WI38 (cell line): Measurements from ENCODE around the gene FOLR1.
A peak's percentile ranks its signal among the peaks of the same experiment; 100 is the strongest.

ENCODE experiments used
- H3K4me3 ChIP-seq: 2 replicates; pipeline ENCODE4 v1.5.1; 2011; ENCODE audit warnings: low read depth, mild to moderate bottlenecking, control low read depth, low read length
- CTCF ChIP-seq: IDR thresholded peaks from 2 replicates; pipeline ENCODE4 v1.5.1; 2012; ENCODE audit warnings: low read depth, mild to moderate bottlenecking, control low read depth, low read length

FOLR1 gene

GRCh38 chr11:72222907-72223614 is 31.1 kb downstream of the FOLR1 start:
- peak overlapping the region; percentile 97 for H3K4me3 ChIP-seq
- TF ChIP-seq CTCF: 0 out of 2 replicates have a peak, but pooled peaks have one; percentile 5

DNA sequence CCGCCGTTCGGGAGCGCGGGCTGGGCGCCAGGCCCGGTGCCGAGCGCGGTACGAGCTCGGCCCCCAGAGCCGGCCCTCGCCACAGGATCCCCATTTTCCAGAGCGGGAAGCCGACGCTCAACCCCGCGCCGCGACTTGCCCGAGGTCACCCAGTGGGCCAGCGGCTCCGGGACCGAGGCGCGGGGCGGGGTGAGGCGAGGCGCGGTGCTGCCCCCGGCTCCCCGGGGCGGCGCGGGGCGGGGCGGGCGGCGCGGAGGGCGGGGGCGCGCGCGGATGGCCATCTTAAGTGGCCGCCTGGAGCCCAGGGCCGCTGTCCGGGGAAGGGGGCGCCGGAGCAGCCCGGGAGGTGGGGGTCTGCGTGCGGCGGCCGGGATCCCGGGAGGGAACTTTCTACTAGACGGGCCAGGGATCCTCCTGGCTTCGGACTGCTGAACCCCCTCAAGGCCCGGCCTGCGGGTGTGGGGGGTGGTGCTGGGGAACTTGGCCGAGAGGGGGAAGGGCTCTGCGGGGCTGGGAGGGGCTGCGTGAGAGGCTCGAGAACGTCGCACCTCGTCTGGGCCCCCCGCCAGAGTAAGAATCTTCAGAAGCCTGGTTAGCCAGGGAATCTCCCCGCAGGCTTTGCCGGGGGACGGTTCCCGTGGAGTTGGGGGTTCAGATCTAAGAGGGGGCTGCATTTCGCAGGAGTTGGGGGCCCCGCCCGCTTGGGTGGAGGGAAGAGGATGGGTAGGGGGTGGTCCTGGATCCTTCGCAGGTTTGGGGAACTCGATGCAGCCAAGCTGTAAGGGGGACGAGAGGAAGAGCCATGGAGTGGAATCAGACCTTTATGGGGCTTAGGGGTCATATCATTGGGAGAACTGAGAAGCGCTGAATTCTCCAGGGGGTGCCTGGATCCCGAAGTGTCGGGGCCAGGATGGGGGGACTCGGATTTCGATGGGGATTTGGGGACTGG is 31.9 kb downstream of the FOLR1 start:
- H3K4me3 ChIP-seq: peak overlapping the region; percentile 97
- TF ChIP-seq CTCF: no peak

DNA sequence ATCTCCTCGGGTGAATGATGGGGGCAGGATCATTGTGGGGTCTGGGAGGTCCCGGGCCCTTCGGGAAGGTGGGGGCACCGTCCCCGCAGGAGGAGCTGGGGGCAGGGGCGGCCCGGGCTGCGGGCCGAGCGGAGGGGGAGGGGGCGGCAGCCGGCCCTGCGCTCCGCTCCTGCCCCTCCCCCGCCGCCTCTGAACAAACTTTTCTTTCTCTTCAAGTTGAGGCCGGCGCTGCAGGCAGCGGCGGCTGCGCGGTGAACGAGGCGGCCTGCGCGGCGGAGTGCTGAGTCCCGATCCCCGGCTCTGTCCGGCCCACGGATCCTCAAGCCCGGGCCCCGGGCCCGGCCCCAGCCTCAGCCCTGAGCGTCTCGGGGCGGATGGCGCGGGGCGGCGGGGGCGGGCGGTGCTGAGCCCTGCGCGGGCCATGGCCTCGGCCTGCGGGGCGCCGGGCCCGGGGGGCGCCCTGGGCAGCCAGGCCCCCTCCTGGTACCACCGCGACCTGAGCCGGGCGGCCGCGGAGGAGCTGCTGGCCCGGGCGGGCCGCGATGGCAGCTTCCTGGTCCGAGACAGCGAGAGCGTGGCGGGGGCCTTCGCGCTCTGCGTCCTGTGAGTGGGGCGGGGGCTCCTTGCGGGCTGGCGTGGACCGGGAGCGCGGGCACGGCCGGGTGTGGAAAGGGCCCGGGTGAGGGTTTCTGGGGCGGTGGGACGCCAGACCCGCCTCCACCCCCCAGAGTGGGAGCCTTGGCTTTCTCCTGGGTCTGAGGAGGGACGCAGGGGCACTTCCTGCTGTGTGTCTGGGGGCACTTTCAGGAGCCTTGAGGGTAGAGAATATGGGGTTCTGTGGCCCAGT is 32.8 kb downstream of the FOLR1 start, which contains the start of gene INPPL1:
TSS of gene INPPL1 (plus strand) at position 204 of the 847 bp plus-strand sequence. CDS start at position 422, 218 bp downstream.
- TF ChIP-seq CTCF: no peak

DNA sequence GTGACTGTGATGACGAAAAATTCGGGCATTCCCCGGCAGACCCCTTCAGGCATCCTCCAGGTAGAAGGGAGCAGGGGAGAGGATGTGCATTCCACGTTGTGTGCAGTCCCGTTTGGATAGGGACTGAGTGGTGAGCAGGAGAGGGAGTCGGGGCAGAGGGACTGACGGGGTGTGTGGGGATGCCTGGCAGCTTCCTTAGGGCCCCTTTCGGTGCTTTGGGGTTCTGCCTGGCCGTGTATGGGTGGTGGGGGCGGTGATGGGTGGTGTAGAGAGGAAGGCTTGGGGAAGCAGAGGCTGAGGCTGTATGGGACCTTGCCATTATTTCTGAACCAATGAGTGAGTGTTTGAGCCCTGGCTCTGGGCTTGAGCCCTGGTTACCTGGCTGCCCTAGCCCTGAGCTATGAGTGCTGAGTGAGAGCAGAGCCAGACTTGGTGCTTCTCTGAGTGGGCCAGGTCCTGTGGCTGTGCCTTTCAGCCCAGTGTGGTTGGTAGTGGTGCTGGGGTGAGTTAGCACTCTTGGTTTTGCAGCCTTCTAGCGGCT is 33.5 kb downstream of the FOLR1 start:
- TF ChIP-seq CTCF: no peak
- peak overlapping the region; percentile 97 for H3K4me3 ChIP-seq

More for the DNA sequence above, 32.8 kb downstream of the FOLR1 start, which contains the start of gene INPPL1:
- H3K4me3 ChIP-seq: peak within 1 kb of the TSS; percentile 97

DNA sequence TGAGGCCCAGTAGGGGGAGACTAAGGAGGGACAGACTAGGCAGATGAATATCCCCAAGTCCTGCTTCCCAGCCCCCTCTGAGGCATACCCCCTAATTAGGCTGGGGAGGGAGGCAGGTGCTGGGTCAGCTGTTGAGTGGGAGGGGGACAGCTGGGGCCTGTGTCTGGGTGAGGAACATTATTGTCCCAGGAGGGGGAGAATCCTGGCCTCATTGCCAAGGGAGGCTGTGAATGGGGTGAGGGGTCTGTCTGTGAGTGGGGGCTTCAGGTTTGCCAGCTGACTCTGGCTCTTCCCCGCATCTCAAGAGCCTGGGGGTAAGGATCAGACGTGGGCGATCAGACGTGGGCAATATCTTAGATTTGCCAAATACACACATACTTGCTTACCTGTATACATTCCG is 34.8 kb downstream of the FOLR1 start:
- no peak overlapping the region for H3K4me3 ChIP-seq
- TF ChIP-seq CTCF: no peak

GRCh38 chr11:72227316-72228228 is 35.6 kb downstream of the FOLR1 start:
- TF ChIP-seq CTCF: no peak
- no peak overlapping the region for H3K4me3 ChIP-seq
